Neural progenitor cell (in vitro differentiated cells): ENCODE measurements around the gene MYO6.

Experiments used
- CTCF ChIP-seq: fragments of 200-600 bp; sonication (generic); IDR thresholded peaks from 2 replicates; pipeline ENCODE4 v1.5.1; 2017; ENCODE audit warnings: antibody characterized with exemption, mild to moderate bottlenecking
- EZH2 ChIP-seq: fragments of 200-600 bp; sonication (generic); IDR thresholded peaks from 2 replicates; pipeline ENCODE4 v1.6.1; 2017; ENCODE audit warnings: antibody characterized with exemption, mild to moderate bottlenecking, moderate library complexity
- EZH2phosphoT487 ChIP-seq: fragments of 200-600 bp; sonication (generic); IDR thresholded peaks from 2 replicates; pipeline ENCODE4 v1.6.1; 2017; ENCODE audit warnings: antibody characterized with exemption

GRCh38 chr6:75800708-75801505, 51.9 kb downstream of the MYO6 start:
- TF ChIP-seq CTCF = no peak
- no peak for TF ChIP-seq EZH2
- TF ChIP-seq EZH2phosphoT487 = no peak
